GM21786 (cell line): Measurements from ENCODE around the gene RNF8.
"Not testable (repeated sequence)": the region's sequence is repeated elsewhere in the genome, so short reads cannot be mapped to it uniquely, and the experiment has no call there.

Experiments used
- ATAC-seq: cut with Tn5 transposase; IDR thresholded peaks from one replicate; pipeline ENCODE4 v1.9.1; 2021; ENCODE audit not compliant: unreplicated experiment

Gene RNF8

DNA sequence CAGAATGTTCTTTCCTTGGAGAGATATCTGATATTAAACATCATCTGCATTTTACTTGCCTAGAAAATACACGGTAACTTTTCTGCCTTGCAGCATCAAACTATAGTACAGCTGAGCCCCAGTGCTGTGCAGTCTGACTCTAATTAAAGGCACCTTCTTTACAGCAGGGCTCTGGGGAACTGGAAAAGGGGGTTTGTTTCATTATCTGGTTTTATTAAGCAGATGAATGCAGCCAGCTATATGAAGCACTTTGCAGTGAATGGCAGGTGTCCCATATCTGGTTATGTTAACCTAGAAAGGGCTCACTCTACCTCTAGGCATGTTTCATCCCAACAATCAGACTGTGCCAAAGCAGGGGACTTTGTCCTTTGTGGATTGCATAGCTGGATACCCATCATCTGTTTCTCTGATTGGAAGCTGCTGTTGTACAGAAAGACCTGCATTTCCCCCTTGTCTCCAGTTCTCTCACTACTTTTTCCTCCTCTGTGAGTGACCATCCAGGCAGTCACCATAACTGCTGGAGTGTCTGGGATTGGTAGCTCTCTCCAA lies 39.7 kb downstream of the RNF8 start:
- ATAC-seq = no peak

DNA sequence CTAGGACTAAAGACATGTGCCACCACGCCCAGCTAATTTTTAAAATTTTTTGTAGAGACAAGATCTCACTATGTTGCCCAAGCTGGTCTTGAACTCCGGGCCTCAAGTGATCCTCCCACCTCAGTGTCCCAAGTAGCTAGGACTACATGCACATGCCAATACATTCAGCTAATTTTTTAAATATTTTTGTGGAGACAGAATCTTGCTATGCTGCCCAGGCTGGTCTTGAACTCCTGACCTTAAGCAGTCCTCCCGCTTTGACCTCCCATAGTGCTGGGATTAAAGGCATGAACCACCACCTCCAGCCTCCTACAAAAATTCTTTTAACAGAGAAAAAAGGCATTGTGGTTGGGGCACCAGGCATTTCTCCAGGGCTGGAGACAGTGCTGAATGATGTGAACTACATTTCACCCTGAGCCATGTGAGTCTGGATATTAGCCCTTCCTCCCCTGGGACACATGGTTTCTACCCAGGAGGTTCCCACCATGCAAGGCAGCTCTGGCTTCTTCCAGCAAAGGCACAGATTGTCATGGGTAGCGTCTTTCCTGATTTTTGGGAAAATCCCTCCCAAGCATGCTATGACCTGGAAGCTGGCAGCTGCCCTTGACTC lies 42.9 kb downstream of the RNF8 start:
- no peak for ATAC-seq

DNA sequence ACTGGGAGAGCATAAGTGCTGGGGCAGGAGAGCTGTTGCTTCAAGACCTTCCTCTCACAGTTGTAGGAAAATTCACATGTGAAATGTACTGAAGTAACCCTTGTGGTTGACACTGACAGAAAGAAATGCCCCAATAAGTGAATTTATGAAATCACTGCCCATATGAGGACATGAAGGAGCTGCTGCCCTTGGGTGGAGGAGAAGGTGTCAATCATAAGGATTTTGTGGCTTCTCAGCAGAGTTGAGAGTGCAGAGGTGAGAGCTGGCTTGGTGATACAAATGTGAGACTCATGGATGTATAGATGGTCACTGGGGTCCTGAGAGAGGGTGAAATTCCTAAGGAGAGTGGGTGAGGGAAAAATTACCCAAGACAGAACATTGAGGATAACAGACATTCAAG lies 45.3 kb downstream of the RNF8 start:
- no peak for ATAC-seq

DNA sequence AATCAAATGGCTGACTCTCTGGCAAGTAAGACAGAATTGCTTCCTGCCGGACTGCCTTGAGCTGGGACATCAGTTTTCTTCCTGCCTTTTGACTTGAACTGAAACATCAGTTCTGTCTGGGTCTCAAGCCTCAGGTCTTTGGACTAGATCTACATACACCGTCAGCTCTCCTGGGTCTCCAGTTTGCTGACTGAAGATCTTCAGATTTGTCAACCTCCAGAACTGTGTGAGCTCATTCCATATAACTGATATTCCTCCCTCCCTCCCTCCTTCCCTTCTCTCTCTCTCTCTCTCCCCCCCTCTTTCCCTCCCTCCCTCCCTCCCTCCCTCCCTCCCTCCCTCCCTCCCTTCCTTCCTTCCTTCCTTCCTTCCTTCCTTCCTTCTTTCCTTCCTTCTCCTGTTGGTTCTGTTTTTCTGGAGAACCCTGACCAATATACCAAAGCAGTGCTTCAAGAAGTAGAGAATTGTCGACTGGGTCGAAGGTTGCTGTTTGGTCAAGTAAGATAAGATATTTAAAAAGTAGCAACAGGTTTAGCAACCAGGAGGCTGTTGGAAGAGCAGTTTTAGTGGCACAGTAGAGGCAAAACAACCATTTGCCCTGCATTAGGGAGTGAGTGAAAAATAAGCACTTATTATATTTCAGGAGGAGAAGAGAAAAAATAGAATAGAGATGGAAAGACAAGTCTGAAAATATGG lies 46.2 kb downstream of the RNF8 start:
- ATAC-seq = no peak

DNA sequence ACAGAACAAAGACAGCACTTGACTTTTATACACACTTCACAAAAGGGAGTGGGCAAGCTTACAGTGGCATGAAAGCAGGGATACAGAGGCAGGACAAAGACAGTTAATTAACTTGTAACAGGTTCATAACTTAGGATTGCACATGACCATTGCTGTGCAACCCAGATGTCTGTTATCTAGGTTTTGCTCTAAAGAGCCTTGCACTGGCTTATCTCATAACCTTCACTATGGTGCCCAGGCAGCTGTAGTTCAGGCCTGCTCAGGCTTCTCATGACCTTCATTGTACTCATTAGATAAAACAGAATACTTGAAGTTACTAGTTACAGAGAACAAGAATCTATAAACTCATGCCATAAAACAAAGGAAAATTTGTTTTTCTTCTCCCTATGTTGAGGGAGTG lies 47.9 kb downstream of the RNF8 start:
- ATAC-seq = not testable (repeated sequence)

DNA sequence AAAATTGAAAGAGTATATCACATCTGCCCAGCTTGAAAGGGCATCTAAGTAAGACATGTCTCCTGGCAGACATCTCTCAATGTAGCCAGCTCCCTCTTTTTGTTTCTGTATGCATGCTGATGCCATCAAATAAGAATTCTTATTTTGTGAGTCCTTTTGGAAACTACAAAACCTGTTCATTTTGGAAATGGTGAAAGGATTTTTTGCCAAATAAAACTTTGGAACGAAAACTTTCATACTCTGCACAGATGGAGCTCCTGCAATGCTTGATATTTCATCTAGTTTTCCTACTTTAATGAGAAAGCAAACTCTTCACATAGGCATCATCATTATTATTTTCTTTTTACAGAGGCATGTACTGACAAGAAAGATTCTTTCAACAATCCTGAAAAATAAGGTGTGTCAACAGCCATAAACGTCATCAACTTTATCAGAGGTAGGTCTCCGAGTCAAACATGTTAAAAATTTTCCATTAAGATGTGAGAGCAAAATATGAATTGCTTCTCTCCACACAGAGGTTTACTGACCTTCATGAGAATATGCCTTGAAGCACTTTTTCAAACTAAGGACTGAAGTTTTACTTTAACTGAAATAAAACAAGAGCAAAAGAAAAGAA lies 53.1 kb downstream of the RNF8 start:
- ATAC-seq = no peak

DNA sequence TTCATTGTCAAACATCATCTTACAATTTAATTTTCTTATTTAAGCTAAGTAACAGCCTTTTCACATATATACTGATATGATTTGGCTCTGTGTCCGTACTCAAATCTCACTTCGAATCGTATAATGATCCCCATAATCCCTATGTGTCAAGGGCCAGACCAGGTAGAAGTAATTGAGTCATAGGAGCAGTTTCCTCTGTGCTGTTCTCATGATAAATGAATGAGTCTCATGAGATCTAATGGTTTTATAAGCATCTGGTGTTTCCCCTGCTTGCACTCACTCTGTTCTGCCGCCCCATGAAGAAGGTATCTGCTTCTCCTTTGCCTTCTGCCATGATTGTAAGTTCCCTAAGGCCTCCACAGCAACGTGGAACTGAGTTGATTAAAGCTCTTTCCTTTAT lies 54.2 kb downstream of the RNF8 start:
- ATAC-seq = no peak

DNA sequence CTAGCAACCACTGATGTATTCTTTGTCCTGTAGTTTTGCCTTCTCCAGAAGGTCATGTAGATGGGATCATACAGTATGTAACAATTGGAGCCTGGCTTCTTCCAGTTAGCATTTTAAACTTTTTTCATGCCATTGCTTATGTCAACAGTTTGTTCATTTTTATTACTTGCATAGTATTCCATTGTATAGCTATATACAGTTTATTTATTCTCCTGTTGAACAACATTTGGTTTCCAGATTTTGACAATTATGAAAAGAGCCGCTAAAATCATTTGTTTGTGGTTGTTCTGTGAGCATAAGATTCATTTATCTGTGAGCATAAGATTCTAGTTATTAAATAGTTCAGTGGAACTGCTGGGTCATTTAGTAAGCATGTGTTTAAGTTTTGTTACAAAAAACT lies 55.7 kb downstream of the RNF8 start:
- no peak for ATAC-seq

DNA sequence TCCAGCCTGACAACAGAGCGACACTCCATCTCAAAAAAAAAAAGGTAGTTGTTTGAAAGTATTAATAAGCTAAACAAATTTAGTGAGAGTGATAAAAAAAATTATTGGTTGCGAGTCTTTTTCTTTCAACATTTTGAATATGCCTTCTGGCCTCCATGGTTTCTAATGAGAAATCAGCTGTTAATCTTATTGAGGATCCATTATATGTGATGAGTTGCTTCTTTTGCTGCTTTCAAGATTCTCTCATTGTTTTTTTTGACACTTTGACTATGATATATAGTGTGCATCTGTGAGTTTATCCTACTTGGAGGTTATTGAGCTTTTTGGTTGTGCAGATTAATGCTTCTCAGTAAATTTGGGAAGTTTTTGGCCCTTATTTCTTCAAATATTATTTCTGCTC lies 63.6 kb downstream of the RNF8 start:
- ATAC-seq = no peak

DNA sequence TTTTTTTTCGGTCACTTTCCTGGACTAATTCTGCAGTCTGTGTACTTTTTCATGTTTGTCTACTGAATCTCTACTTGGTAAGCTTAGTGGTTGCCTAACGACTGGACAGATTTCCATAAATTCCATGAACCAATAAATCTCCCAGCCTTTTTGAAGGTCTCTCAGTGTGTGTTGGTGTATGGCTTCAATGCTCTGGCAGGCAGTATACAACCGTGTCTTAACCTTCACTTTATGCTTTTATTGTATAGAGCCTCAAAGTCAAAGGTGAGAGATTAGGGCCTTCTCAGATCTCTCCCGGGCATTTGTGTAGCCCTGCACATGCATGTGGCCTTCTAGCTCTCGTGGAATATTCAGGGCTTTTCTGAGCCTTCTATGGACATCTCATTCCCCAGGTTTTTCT lies 64.9 kb downstream of the RNF8 start:
- ATAC-seq = no peak

DNA sequence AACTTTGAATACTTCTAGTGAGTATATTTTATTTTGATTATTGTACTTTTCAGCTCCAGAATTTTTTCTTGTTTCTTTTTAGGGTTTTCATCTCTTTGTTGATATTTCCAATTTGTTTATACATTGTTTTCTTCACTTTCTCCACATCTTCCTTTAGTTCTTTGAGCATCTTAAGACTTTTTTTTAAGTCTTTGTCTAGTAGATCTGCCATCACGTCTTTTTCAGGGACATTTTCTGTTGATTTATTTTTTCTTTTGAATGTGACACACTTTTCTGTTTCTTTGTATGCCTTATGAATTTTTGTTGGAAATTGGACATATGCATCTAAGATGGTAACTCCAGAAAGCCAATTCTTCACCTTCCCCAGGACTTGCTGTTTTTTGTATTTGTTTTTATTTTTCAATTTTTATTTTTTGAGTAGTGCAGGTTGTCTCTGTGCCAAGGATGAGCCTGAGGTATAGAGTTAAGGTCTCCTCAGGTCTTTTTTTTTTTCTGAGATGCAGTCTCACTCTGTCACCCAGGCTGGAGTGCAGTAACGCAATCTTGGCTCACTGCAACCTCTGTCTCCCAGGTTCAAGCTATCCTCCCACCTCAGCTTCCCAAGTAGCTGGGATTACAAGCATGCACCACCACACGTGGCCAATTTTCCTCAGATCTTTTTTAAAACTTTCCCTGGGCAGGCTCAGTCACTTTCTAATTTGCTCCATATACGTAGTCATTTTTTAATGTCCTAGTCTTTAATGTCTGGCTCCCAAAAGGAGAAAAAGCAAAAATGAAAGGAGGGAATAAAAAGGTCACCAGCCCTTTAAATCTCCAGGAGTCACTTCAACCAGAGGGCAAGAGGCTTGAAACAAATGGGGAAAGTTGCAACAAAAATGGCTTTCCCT lies 72.5 kb downstream of the RNF8 start:
- ATAC-seq = no peak

DNA sequence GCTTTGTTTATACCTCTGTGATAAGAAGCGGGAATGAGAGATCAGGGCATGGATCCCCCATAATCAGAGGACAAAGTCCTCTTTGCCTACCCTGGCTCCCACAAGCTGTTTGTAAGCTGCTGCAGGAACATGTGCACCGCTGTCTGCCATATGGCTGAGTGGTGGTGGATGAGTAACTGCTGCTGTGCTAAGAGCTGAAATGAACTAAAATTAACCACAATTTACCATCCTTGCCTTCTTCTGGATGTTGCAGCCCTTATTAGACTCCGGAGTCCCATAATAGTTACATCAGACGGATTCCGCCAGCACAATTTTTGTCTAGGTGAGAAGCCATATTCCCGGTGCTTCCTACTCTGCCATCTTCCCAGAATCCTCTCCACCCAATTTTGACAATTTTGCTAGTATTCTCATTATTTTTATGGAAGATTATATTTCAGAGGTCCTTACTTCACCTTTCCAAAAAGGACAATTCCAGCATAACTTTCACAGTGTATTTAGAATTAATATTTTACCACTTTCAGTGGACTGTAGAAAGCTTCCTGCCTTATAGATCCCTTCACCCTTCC lies 73.2 kb downstream of the RNF8 start:
- ATAC-seq = no peak

DNA sequence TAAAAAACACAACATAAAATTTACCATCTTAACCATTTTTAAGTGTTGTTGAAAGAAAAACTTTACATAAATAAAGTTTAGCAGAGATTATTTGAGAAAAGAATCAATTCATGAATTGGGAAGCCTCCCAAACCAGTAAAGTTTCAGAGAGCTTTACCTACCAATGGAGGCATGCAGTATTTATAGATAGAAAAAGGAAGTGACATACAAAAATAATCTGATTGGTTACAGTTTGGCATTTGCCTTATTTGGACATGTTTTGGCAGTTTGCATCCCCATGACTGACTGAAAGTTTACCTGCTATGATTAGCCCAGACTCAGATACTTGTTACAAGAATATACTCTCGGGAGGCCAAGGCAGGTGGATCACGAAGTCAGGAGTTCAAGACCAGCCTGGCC lies 75.6 kb downstream of the RNF8 start:
- no peak for ATAC-seq

DNA sequence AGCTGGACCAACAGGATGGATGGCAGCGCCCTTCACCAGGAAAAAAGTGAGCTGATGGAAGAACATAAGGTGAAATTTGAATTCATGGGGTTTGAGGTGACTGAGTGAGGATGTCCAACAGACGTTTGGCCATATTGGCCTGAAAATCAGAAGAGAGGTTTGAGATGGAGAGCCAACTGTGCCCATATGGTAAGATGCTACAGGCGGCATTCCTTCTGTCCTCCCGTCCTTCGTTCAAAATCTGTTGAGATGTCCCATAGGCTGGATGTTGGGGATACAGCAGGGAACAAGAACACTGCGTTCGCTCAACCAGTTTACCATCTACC lies 78.8 kb downstream of the RNF8 start:
- ATAC-seq = no peak

DNA sequence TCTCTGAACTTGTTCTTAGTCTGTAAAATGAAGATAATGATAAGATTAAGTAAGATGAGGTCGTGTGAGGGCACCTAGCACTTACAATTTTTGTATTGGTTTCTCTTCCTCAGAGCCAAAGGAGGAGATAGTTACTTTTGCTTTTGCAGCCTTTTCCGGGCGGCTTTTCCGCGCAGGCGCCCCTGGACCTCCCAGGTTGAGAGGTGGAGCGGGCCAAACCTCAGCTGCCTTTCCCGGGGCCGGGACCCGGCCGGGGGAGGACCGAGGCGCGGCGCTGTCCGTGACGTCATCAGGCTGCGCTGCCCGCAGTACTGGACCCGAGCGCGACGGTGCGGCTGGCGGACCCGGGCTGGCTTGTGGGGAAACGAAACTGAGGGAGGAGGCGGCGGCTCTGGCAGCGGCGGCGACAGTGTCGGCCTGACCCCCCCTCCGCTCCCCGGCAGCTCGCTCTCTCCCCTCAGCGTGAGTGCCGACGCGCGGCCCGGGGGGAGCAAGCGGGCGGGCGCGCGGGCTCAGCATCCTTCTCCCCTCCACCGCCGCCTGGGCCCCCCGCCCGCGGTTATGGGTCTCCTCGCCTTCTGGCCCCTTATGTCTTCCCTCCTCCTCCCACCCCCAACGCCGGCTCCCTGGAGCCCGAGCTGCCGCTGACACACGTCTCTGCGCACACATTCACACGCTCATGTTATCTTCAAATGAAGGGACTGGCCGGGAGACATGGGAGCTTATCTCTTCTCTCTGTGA lies 79.3 kb downstream of the RNF8 start, which contains the start of gene CMTR1:
CMTR1 (plus strand) TSS at position 306 of the 741 bp plus-strand sequence. CDS start 2,409 bp downstream, outside the sequence.
- ATAC-seq = peak; percentile 79

DNA sequence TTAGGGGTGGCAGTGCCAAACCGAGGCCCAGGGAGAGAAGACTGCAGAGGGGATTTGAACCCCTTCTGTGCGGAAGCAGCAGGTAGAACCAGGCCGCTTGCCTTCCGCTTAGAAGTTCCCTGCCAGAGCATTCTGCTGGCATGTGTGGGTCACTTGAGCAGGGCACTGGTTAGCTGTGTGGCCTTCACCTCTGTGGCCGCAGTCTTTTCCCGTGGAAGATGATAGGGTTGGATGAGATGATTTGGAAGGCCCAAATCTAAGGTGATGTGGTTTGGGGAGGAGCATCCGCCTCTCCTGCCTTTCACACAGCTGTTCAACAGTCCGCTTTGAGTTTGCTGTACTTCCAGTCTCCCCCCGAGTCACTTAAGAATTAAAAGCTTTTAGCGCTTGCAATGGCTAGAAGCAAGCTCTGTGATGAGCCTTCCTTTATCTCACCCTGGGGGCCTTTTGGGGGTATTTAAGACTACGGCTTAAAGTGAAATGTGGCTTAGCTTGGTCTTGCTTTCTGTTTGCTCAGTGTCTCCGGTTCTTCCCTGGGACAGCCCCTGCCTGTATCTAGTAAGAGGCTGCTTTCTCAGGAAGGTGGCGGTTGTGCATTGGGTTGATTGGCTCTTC lies 80.0 kb downstream of the RNF8 start:
- peak; percentile 34 for ATAC-seq

DNA sequence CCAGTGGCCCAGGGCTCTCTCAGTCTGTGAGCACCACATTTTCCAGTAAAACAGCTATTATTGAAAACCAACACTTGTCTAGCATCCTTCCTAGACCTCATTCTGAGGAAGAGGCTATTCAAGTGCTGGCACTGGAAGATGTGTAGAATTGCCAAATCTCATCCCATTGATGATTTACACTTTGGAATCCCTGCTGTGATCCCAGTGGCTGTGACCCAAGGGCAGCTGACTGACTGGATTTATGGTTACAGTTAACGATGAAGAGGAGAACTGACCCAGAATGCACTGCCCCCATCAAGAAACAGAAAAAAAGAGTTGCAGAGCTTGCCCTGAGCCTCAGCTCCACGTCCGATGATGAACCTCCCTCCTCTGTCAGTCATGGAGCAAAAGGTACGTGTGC lies 81.6 kb downstream of the RNF8 start:
- ATAC-seq = no peak

DNA sequence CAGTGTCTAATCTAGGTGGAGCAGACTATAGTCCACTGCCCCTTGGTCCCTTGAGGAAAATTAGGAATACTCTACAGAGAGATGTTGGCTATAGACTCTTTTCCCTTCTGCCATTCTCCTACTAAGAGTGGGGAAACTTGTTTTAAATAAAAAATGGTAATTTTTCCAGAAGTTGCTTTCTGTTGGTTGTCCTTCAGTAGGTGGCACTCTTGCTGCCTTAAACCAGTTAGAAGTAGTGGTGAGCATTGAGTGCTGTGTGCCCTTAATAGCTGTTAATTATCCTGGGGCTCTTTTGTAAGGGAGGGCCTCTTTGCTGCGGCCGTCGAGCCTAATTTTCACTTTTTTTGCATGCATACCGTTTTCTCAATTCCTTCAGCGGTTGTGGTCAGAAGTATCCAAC lies 82.0 kb downstream of the RNF8 start:
- ATAC-seq = no peak

DNA sequence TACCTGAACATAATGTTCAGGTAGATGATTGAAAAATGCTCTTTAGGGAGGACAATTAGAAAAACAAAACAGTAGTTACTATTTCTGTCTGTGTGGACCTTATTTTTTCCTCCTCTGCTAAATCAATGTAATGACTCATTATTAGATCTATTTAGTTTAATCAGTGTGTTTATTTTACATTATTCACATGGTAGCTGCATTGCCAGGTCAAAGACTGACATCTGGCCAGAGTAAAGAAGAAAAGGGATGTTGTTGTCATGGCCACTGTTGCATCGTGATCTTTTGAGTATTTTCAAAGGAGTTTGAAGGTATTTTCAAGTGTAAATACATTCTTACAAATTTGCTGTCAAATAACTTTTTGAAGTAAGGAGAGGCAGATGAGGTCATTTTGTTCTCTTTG lies 85.1 kb downstream of the RNF8 start:
- ATAC-seq = no peak

DNA sequence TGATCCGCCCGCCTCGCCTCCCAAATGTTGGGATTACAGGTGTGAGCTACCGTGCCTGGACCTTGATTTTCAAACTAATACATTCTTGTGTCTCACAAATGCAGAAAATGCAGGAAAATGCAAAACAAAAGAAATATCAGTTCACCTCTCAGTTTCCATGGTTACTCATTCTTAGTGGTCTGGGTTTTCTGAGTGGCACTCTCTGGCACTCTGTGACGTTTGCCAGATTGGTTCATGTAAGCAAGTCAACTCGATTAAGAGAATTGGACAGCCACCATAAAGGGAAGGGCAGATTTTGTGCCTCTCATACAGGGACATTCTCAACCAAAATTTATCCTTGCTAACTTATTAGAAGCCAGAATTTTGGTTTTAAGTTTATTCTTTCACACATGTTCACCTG lies 87.9 kb downstream of the RNF8 start:
- no peak for ATAC-seq
